Sigmoid colon (tissue), 7 donors: Measurements from ENCODE around the gene EN2. TPM values are rescaled to one million over a fixed set of nuclear protein-coding genes. Genes with fewer than 3 reads are reported as not detected.

Experiments
- DNase-seq: peaks from one replicate; pipeline ENCODE4 v3.0.0-alpha.2; 2019
- H3K27ac ChIP-seq, 4 donors: fragments of 200-600 bp; sonication (generic); one replicate each; pipeline ENCODE4 v1.5.1; 2016 to 2019; ENCODE audit warnings: mild to moderate bottlenecking in 1 of 4
- H3K27me3 ChIP-seq, 3 donors: fragments of 200-600 bp; sonication (generic); one replicate each; pipeline ENCODE4 v1.5.1; 2019; ENCODE audit warnings: mild to moderate bottlenecking in 1 of 3
- H3K36me3 ChIP-seq, 4 donors: fragments of 200-600 bp; sonication (generic); one replicate each; pipeline ENCODE4 v1.5.1; 2016 to 2019
- H3K4me1 ChIP-seq, 4 donors: fragments of 200-600 bp; sonication (generic); one replicate each; pipeline ENCODE4 v1.5.1; 2017 to 2019
- H3K4me3 ChIP-seq, 4 donors: fragments of 200-600 bp; sonication (generic); one replicate each; pipeline ENCODE4 v1.5.1; 2017 to 2019; ENCODE audit warnings: mild to moderate bottlenecking in 2 of 4, moderate library complexity in 1 of 4
- H3K9me3 ChIP-seq, 4 donors: fragments of 200-600 bp in 3 of 4; sonication (generic) in 3 of 4; one replicate each; pipeline versions ENCODE4 v1.5.1 to v1.6.1; 2013 to 2019
- EP300 ChIP-seq, 4 donors: sonication (generic); formaldehyde crosslinking; IDR thresholded peaks; one replicate each; pipeline ENCODE4 v1.6.1; 2017; ENCODE audit warnings: antibody characterized with exemption in 4 of 4
- POLR2A ChIP-seq, 2 donors: fragments of 450-650 bp; IDR thresholded peaks; one replicate each; pipeline ENCODE4 v1.6.1; 2016; ENCODE audit warnings: antibody characterized with exemption in 2 of 2, mild to moderate bottlenecking in 2 of 2, moderate library complexity in 2 of 2
- POLR2AphosphoS5 ChIP-seq, 4 donors: sonication (generic); formaldehyde crosslinking; IDR thresholded peaks; one replicate each; pipeline ENCODE4 v1.6.1; 2017; ENCODE audit warnings: antibody characterized with exemption in 4 of 4
- WGBS, 2 donors: extraction: QIAGEN DNeasy Blood & Tissue Kit; methylation state at CpG; one replicate each; pipeline ENCODE4 v1.1.7; 2013; 5-methylcytosine and 5-hydroxymethylcytosine counted together
- intact Hi-C: fragments of 100-400 bp; cut with DNase I; formaldehyde crosslinking; loops from one replicate; pipeline ENCODE4 v1.15.1; 2023
- polyA plus RNA-seq, 3 donors: library from polyadenylated mRNA; stranded (reverse); fragments of 200-250 nt; gene quantifications; one replicate each; pipeline ENCODE4 v1.2.3, GENCODE V29; 2013
- total RNA-seq, 4 donors: library from RNA; depleted of rRNA; stranded (reverse); fragments of >200 nt; gene quantifications; one replicate each; pipeline ENCODE4 v1.1.0, GENCODE V29; 2016
- TF ChIP-seq, protein P1 (sequence below), 4 experiments: fragments of 450-650 bp in 3 of 4; fragments of 200-600 bp in 1 of 4; IDR thresholded peaks; one replicate each; pipeline ENCODE4 v1.5.1; 2016 to 2019; ENCODE audit warnings: antibody characterized with exemption in 4 of 4, mild to moderate bottlenecking in 3 of 4, moderate library complexity in 2 of 4
- donor health status: healthy with polysubstance abuse.
- donor health status: Bipolar disorder and iron deficiency.
- donor health status: healthy.

The EN2 gene
- total and polyA plus RNA-seq, 7 donors, result 0.14 to 0.16 TPM; not detected in 5

DNA sequence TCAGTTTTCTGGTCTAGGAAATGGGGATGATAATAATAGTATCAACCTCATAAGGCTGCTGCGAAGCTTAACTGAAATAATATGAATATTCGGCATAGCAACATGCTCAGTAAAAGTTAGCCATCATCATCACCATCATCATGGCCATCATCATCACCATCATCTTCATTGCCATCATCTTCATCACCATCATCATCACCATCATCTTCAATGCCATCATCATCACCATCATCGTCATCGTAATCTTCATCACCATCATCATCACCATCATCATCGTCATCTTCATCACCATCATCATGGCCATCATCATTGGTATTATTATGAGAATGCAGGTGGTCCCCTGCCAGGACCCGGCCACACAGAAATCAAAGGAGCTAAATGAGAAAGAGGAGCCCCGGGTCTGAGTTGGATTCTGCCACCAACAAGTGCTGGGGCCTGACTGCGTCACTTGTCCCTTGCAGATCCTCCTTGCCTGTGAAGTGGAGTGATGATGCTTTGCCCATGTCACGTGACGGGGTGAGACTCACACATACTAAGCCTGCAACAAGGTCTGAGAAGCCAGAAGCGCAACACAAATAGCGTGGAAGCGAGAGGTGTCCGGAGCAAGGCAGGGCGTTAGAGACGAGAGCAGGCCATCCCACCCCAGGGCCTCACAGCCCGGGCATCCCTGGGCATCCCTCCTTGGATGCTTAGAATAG, 46.1 kb upstream of the EN2 start:
- no peaks in the 10 kb centered on the region for H3K4me1 ChIP-seq
- peaks cover 0 to 41% (median 7%) of the 10 kb centered on the region in 3 donors for H3K27me3 ChIP-seq
- TF ChIP-seq POLR2A (IDR thresholded peaks at IDR 0.05), result no peak
- TF ChIP-seq, protein P1, sequence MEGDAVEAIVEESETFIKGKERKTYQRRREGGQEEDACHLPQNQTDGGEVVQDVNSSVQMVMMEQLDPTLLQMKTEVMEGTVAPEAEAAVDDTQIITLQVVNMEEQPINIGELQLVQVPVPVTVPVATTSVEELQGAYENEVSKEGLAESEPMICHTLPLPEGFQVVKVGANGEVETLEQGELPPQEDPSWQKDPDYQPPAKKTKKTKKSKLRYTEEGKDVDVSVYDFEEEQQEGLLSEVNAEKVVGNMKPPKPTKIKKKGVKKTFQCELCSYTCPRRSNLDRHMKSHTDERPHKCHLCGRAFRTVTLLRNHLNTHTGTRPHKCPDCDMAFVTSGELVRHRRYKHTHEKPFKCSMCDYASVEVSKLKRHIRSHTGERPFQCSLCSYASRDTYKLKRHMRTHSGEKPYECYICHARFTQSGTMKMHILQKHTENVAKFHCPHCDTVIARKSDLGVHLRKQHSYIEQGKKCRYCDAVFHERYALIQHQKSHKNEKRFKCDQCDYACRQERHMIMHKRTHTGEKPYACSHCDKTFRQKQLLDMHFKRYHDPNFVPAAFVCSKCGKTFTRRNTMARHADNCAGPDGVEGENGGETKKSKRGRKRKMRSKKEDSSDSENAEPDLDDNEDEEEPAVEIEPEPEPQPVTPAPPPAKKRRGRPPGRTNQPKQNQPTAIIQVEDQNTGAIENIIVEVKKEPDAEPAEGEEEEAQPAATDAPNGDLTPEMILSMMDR (IDR thresholded peaks at IDR 0.05), result no peak
- no peak for TF ChIP-seq EP300 (IDR thresholded peaks at IDR 0.05)
- TF ChIP-seq POLR2AphosphoS5 (IDR thresholded peaks at IDR 0.05), result no peak
- H3K36me3 ChIP-seq, result no peaks in the 10 kb centered on the region
- no peak for DNase-seq
- intact Hi-C loops, result no loop called here
- no peak overlapping the region for H3K4me3 ChIP-seq
- no peaks in the 10 kb centered on the region for H3K9me3 ChIP-seq
- 89 to 93% methylated on average over 17 of the region's 17 CpGs for WGBS, 2 donors
- H3K27ac ChIP-seq, result no peak overlapping the region

DNA sequence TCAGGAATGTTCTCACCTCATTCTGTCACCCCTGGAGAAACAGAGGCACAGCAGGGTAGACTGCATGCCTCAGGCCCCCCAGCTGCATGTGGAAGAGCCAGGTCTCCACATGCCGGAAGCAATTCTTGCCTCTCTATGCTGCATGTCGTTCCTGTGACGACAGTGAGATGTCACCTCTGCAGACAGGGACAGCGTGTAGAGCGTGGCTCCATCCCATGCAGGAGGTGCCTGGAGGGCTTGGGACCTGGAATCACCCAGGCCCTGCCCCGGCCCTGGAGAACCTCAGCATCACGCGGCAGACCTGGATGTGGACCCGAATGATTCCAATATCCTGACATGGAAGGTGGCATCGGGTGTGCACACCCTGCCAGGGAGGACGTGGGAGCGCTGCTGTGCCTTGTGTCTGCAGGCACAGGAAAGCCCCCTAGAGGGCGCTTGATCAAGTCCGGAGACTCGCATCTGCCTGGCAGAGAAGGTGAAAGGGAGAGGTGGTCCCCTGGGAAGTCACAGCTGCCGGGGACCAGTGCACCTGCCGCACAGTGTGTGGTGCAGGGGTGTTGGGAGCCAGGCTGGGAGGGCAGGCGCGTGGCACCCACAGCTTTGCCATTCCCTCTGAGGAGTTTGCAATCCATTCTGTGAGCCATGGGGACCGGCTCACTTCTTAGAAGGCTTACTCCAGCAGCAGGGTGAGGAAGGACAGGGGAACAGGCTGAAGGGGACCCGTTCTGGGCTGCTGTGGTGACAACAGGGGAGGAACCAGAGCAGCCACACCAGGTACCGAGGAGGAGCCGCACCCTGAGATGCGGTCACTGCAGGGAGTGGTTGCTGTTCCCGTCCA, 45.3 kb upstream of the EN2 start:
- TF ChIP-seq POLR2A (IDR thresholded peaks at IDR 0.05) (no peak), POLR2AphosphoS5 (IDR thresholded peaks at IDR 0.05) (no peak), EP300 (IDR thresholded peaks at IDR 0.05) (no peak)
- TF ChIP-seq, protein P1 (IDR thresholded peaks at IDR 0.05), result peak in 1 of 4 experiments; percentile 26
- Histone ChIP-seq H3K4me3 (no peak overlapping the region), H3K27me3 (peaks cover 0 to 44% (median 7%) of the 10 kb centered on the region in 3 donors), H3K27ac (no peak overlapping the region), H3K9me3 (no peaks in the 10 kb centered on the region), H3K4me1 (no peaks in the 10 kb centered on the region), H3K36me3 (no peaks in the 10 kb centered on the region)
- WGBS, 2 donors, result 28 to 35% methylated on average over 25 of the region's 25 CpGs
- no peak for DNase-seq
- intact Hi-C loops, result no loop called here

DNA sequence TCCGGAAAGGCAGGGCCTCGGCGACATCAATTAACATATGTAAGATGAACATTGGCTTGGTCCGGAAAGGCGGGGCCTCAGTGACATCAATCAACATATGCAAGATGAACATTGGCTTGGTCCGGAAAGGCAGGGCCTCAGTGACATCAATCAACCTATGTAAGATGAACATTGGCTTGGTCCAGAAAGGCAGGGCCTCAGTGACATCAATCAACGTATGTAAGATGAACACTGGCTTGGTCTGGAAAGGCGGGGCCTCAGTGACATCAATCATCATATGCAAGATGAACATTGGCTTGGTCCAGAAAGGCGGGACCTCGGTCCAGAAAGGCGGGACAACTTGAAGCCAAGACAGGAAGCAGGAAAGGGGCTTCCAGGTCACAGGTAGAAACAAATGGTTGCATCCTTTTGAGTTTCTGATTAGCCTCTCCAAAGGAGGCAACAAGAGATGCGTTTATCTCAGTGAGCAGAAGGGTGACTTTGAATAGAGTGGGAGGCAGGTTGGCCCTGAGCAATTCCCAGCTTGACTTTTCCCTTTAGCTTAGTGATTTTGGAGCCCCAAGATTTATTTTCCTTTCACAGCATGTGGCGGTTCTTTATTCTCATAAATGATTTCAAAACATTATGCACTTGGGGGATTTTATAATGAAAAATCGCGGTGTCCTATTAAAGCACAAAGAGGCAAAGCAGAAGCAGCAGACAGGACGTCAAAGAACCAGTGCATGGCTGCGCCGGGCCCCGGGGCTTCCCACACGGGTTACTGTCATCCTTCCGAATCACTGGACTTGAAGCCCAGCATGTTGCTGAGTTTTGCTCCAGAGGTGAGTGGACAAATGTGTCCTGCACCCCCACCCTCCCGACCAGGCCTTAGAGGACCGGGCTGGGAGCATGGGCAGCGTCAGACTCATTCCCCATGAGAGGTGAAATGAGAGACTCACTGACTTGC, 43.1 kb upstream of the EN2 start:
- Histone ChIP-seq H3K36me3 (no peaks in the 10 kb centered on the region), H3K9me3 (no peaks in the 10 kb centered on the region), H3K27me3 (peaks cover 0 to 46% (median 4%) of the 10 kb centered on the region in 3 donors), H3K27ac (no peak overlapping the region), H3K4me1 (no peaks in the 10 kb centered on the region), H3K4me3 (no peak overlapping the region)
- TF ChIP-seq, protein P1 (IDR thresholded peaks at IDR 0.05), result no peak
- no peak for TF ChIP-seq EP300 (IDR thresholded peaks at IDR 0.05)
- TF ChIP-seq POLR2AphosphoS5 (IDR thresholded peaks at IDR 0.05), result no peak
- TF ChIP-seq POLR2A (IDR thresholded peaks at IDR 0.05), result no peak
- intact Hi-C loops, result no loop called here
- no peak for DNase-seq
- WGBS, 2 donors, result 90% methylated on average over 24 of the region's 24 CpGs

DNA sequence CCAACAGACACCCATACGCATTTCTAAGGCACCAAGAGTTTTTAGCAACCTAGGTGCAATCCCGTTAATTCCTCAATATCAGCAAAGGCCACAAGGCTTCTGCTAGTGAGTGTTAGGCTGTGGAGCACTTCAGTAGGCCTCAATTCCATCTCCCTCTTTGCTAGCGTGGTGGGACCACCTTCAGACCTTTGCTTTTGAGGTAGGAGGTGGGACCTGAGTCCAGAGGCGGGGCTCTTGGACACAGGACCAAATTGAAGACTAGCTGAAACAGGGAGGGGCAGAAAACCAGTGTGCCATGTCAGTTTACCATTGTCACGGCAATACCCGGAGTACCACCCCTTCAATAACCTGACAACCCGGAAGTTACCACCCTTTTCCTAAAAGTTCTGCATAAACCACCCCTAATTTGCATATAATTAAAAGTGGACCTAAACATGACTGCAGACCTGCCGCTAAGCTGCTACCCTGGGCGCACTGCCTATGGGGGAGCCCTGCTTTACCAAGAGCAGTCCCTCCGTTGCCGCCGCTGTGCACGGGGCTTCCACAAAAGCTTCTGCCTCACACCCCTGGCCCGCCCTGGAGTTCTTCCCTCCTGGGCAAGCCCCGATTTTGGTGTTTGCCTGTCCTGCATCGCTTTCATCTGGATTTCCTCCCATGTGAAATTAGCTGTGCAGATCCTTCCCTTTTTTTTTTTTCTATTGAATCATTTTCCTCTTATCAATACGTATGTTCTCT, 41.1 kb upstream of the EN2 start:
- no peak for DNase-seq
- WGBS, 2 donors, result 79 to 88% methylated on average over 17 of the region's 17 CpGs
- intact Hi-C loops, result no loop called here
- H3K36me3 ChIP-seq, result no peaks in the 10 kb centered on the region
- no peak overlapping the region for H3K27ac ChIP-seq
- no peak for TF ChIP-seq EP300 (IDR thresholded peaks at IDR 0.05)
- TF ChIP-seq POLR2A (IDR thresholded peaks at IDR 0.05), result no peak
- TF ChIP-seq, protein P1 (IDR thresholded peaks at IDR 0.05), result no peak
- no peak for TF ChIP-seq POLR2AphosphoS5 (IDR thresholded peaks at IDR 0.05)
- H3K4me3 ChIP-seq, result no peak overlapping the region
- H3K27me3 ChIP-seq, result peaks cover 0 to 26% (median 0%) of the 10 kb centered on the region in 3 donors
- no peaks in the 10 kb centered on the region for H3K4me1 ChIP-seq
- H3K9me3 ChIP-seq, result no peaks in the 10 kb centered on the region
